Measurements from ENCODE around the gene THUMPD3. TPM values are rescaled to one million over a fixed set of nuclear protein-coding genes. Genes with fewer than 3 reads are reported as not detected.

Gene THUMPD3
- total RNA-seq, 1 experiment from 2014 or later, result 62.2 TPM

DNA sequence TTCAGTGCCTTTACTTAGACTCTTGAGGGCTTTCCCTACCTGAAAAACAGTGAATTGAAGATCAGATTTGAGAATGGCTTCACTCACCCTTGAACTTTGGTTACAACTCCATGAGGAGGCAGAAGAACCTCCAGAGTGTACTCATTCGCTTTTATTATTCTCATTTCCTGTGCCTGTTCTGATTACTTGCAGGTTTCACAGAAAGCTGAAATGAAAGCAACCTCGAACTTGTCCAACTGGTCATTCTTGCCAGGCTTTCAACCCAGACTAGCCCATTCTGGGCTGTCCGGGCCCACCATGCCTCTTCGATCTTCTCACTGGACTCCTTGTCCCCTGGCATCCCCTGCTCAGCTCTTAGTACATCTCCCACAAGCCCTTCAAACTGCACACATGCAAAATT is 20.2 kb upstream of the THUMPD3 start:
- intact Hi-C loops (cut with micrococcal nuclease; ENCODE audit: unreplicated experiment), result no loop called here
- ChIA-PET CTCF (no interaction called here), POLR2A (interaction anchor here (0.5 to 0.8 kb wide), 3 partner anchors 12 to 772 kb away, joined by 3 to 11 read pairs (median 4); partner anchors contain the start of gene THUMPD3)
- Mint-ChIP-seq H3K27me3 (ENCODE audit: insufficient read depth, unreplicated experiment) (no peaks in the 10 kb centered on the region), H3K36me3 (ENCODE audit: insufficient read depth, unreplicated experiment) (no peaks in the 10 kb centered on the region), H3K4me3 (ENCODE audit: unreplicated experiment) (no peak overlapping the region), H3K27ac (ENCODE audit: unreplicated experiment) (no peak overlapping the region), H3K4me1 (ENCODE audit: low read depth, unreplicated experiment) (peaks cover 10% of the 10 kb centered on the region), H3K9me3 (ENCODE audit: unreplicated experiment) (no peaks in the 10 kb centered on the region)
- TF ChIP-seq, protein P1, sequence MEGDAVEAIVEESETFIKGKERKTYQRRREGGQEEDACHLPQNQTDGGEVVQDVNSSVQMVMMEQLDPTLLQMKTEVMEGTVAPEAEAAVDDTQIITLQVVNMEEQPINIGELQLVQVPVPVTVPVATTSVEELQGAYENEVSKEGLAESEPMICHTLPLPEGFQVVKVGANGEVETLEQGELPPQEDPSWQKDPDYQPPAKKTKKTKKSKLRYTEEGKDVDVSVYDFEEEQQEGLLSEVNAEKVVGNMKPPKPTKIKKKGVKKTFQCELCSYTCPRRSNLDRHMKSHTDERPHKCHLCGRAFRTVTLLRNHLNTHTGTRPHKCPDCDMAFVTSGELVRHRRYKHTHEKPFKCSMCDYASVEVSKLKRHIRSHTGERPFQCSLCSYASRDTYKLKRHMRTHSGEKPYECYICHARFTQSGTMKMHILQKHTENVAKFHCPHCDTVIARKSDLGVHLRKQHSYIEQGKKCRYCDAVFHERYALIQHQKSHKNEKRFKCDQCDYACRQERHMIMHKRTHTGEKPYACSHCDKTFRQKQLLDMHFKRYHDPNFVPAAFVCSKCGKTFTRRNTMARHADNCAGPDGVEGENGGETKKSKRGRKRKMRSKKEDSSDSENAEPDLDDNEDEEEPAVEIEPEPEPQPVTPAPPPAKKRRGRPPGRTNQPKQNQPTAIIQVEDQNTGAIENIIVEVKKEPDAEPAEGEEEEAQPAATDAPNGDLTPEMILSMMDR (IDR thresholded peaks at IDR 0.05; ENCODE audit: insufficient read depth in 1 of 2, low read depth in 1 of 2, low read length in 1 of 2, severe bottlenecking in 1 of 2, unreplicated experiment in 1 of 2), result no peak
- Histone ChIP-seq H3K9me3 (no peaks in the 10 kb centered on the region), H3K4me3 (ENCODE audit: low read depth, low read length) (no peak overlapping the region), H3K27me3 (replicated peaks; ENCODE audit: control insufficient read depth, insufficient read depth, low read length) (no peaks in the 10 kb centered on the region), H3K4me1 (no peaks in the 10 kb centered on the region), H3K36me3 (ENCODE audit: control insufficient read depth, insufficient read depth, low read length) (no peaks in the 10 kb centered on the region)
- DNase-seq, result no peak
- no TSS peak for BruUV-seq (replicated peaks)

DNA sequence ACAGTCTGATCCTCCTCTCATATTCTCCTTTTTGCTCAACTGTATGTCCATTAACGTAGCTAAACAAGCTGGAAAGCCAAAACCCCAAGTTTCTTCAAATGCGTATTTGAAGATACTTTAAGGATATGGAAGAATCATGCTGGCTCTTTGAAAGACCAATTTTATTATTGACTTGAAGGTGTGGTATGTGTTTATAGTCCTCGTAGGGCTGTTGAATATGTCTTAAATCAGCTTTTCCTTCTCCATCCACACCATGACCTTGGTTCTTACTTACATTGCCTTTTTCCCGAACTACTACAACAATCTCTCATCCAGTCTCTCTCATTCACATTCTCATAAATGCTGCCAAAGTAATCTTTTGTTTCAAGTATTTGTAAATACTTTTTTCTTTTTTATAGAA is 19.7 kb upstream of the THUMPD3 start:
- Histone ChIP-seq H3K4me3 (ENCODE audit: low read depth, low read length) (no peak overlapping the region), H3K9me3 (no peaks in the 10 kb centered on the region), H3K4me1 (no peaks in the 10 kb centered on the region), H3K27me3 (replicated peaks; ENCODE audit: control insufficient read depth, insufficient read depth, low read length) (no peaks in the 10 kb centered on the region), H3K36me3 (ENCODE audit: control insufficient read depth, insufficient read depth, low read length) (no peaks in the 10 kb centered on the region)
- Mint-ChIP-seq H3K9me3 (ENCODE audit: unreplicated experiment) (no peaks in the 10 kb centered on the region), H3K27me3 (ENCODE audit: insufficient read depth, unreplicated experiment) (no peaks in the 10 kb centered on the region), H3K27ac (ENCODE audit: unreplicated experiment) (no peak overlapping the region), H3K36me3 (ENCODE audit: insufficient read depth, unreplicated experiment) (no peaks in the 10 kb centered on the region), H3K4me1 (ENCODE audit: low read depth, unreplicated experiment) (peaks cover 10% of the 10 kb centered on the region), H3K4me3 (ENCODE audit: unreplicated experiment) (no peak overlapping the region)
- intact Hi-C loops (cut with micrococcal nuclease; ENCODE audit: unreplicated experiment), result no loop called here
- ChIA-PET POLR2A (interaction anchor here (0.5 to 0.8 kb wide), 3 partner anchors 11 to 772 kb away, joined by 3 to 11 read pairs (median 4); partner anchors contain the start of gene THUMPD3), CTCF (no interaction called here)
- no TSS peak for BruUV-seq (replicated peaks)
- DNase-seq, result no peak
- TF ChIP-seq, protein P1 (IDR thresholded peaks at IDR 0.05; ENCODE audit: insufficient read depth in 1 of 2, low read depth in 1 of 2, low read length in 1 of 2, severe bottlenecking in 1 of 2, unreplicated experiment in 1 of 2), result no peak

- H3K4me1 Mint-ChIP-seq (ENCODE audit: low read depth, unreplicated experiment), result peaks cover 10% of the 10 kb centered on the region
- H3K4me1 ChIP-seq, result peaks cover 4% of the 10 kb centered on the region
- H3K27me3 ChIP-seq (replicated peaks; ENCODE audit: control insufficient read depth, insufficient read depth, low read length), result no peaks in the 10 kb centered on the region
- no peak overlapping the region for H3K27ac Mint-ChIP-seq (ENCODE audit: unreplicated experiment)
- no peaks in the 10 kb centered on the region for H3K9me3 Mint-ChIP-seq (ENCODE audit: unreplicated experiment)
- ChIA-PET CTCF (no interaction called here), POLR2A (no interaction called here)
- DNase-seq, result no peak
- H3K27me3 Mint-ChIP-seq (ENCODE audit: insufficient read depth, unreplicated experiment), result no peaks in the 10 kb centered on the region
- H3K4me3 Mint-ChIP-seq (ENCODE audit: unreplicated experiment), result no peak overlapping the region
- intact Hi-C loops (cut with micrococcal nuclease; ENCODE audit: unreplicated experiment), result no loop called here
- TF ChIP-seq, protein P1 (IDR thresholded peaks at IDR 0.05; ENCODE audit: insufficient read depth in 1 of 2, low read depth in 1 of 2, low read length in 1 of 2, severe bottlenecking in 1 of 2, unreplicated experiment in 1 of 2), result no peak
- no peaks in the 10 kb centered on the region for H3K9me3 ChIP-seq
- no peaks in the 10 kb centered on the region for H3K36me3 ChIP-seq (ENCODE audit: control insufficient read depth, insufficient read depth, low read length)
- H3K36me3 Mint-ChIP-seq (ENCODE audit: insufficient read depth, unreplicated experiment), result no peaks in the 10 kb centered on the region
- BruUV-seq (replicated peaks), result no TSS peak
- H3K4me3 ChIP-seq (ENCODE audit: low read depth, low read length), result no peak overlapping the region
These were observed 17.8 kb upstream of the THUMPD3 start for GRCh38 chr3:9345041-9345440.
